ENCODE data around the gene AATF.

AATF gene

DNA sequence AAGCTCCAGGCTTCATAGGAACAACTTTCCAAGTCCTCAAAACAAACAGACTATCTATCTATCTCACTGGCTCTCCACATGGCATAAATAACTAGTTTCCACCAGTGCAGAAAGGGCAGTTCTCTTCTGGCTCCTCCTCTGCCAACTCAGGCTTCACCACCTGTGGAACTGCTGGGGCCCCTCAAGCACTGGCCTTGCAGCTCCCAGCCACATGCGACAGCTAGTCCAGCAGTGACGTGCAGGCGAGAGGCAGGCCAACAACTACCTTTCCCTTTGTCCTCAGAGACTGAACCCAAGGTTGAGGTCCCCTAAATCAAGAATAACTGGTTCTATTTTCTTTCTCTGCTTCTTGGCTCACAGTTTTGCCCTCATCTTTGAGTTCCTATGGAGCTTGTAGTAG lies 137.6 kb downstream of the AATF start:
- Histone ChIP-seq H3K79me2 (ENCODE audit: insufficient read depth, low read length) (no peaks in the 10 kb centered on the region), H3F3A (ENCODE audit: insufficient read depth, low read length) (no peaks in the 10 kb centered on the region), H3K4me1 (ENCODE audit: insufficient read depth, low read length, severe bottlenecking) (peaks cover 3% of the 10 kb centered on the region), H3K9me3 (ENCODE audit: low read length) (no peaks in the 10 kb centered on the region), H3K27me3 (ENCODE audit: insufficient read depth, low read length) (no peaks in the 10 kb centered on the region), H3K4me2 (ENCODE audit: low read length) (no peak overlapping the region), H3K9ac (ENCODE audit: low read length) (no peak overlapping the region), H3K4me3 (ENCODE audit: low read depth, low read length, poor library complexity, severe bottlenecking) (no peak overlapping the region), H3K36me3 (ENCODE audit: insufficient read depth, low read length) (peaks cover 71% of the 10 kb centered on the region), H3K27ac (ENCODE audit: low read depth, low read length, poor library complexity, severe bottlenecking) (no peak overlapping the region), H2AFZ (ENCODE audit: low read length) (no peak overlapping the region), H3K9me2 (ENCODE audit: low read depth, low read length) (no peaks in the 10 kb centered on the region), H4K20me1 (ENCODE audit: insufficient read depth, low read length) (no peaks in the 10 kb centered on the region)
- TF ChIP-seq CTCF (IDR thresholded peaks at IDR 0.05; ENCODE audit: low read length) (no peak), EZH2 (IDR thresholded peaks at IDR 0.05; ENCODE audit: borderline replicate concordance, low read length) (no peak)

DNA sequence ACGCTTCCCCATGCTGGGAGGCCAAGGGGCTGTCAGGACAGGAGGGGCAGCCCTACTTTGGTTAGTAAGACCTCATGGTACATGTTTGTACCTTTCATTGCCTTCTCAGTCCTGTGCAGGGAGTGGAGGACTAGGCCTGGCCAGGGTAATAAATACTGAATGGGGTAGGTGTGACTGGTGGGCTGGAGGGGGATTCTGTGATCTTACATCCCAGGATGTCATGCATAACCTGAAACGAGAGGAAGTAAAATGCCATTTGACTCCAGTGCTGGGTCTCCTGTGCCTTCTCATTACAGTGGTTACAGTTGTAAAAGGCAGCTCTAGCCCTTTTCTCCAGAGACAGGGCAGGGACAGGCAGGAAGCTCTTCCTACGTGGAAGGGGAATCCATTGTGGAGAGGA lies 138.2 kb downstream of the AATF start:
- Histone ChIP-seq H3F3A (ENCODE audit: insufficient read depth, low read length) (no peaks in the 10 kb centered on the region), H3K9me3 (ENCODE audit: low read length) (no peaks in the 10 kb centered on the region), H2AFZ (ENCODE audit: low read length) (no peak overlapping the region), H4K20me1 (ENCODE audit: insufficient read depth, low read length) (no peaks in the 10 kb centered on the region), H3K9me2 (ENCODE audit: low read depth, low read length) (no peaks in the 10 kb centered on the region), H3K36me3 (ENCODE audit: insufficient read depth, low read length) (peaks cover 74% of the 10 kb centered on the region), H3K27ac (ENCODE audit: low read depth, low read length, poor library complexity, severe bottlenecking) (no peak overlapping the region), H3K79me2 (ENCODE audit: insufficient read depth, low read length) (no peaks in the 10 kb centered on the region), H3K4me3 (ENCODE audit: low read depth, low read length, poor library complexity, severe bottlenecking) (no peak overlapping the region), H3K4me2 (ENCODE audit: low read length) (no peak overlapping the region), H3K4me1 (ENCODE audit: insufficient read depth, low read length, severe bottlenecking) (peaks cover 3% of the 10 kb centered on the region), H3K27me3 (ENCODE audit: insufficient read depth, low read length) (no peaks in the 10 kb centered on the region), H3K9ac (ENCODE audit: low read length) (no peak overlapping the region)
- TF ChIP-seq EZH2 (IDR thresholded peaks at IDR 0.05; ENCODE audit: borderline replicate concordance, low read length) (no peak), CTCF (IDR thresholded peaks at IDR 0.05; ENCODE audit: low read length) (no peak)

- Histone ChIP-seq H2AFZ (ENCODE audit: low read length) (no peak overlapping the region), H3K27me3 (ENCODE audit: insufficient read depth, low read length) (no peaks in the 10 kb centered on the region), H3K9ac (ENCODE audit: low read length) (no peak overlapping the region), H3K27ac (ENCODE audit: low read depth, low read length, poor library complexity, severe bottlenecking) (no peak overlapping the region), H3F3A (ENCODE audit: insufficient read depth, low read length) (no peaks in the 10 kb centered on the region), H3K36me3 (ENCODE audit: insufficient read depth, low read length) (peaks cover 81% of the 10 kb centered on the region), H3K79me2 (ENCODE audit: insufficient read depth, low read length) (no peaks in the 10 kb centered on the region), H3K4me1 (ENCODE audit: insufficient read depth, low read length, severe bottlenecking) (peaks cover 3% of the 10 kb centered on the region), H3K4me3 (ENCODE audit: low read depth, low read length, poor library complexity, severe bottlenecking) (no peak overlapping the region), H3K9me3 (ENCODE audit: low read length) (no peaks in the 10 kb centered on the region), H3K9me2 (ENCODE audit: low read depth, low read length) (no peaks in the 10 kb centered on the region), H3K4me2 (ENCODE audit: low read length) (no peak overlapping the region), H4K20me1 (ENCODE audit: insufficient read depth, low read length) (no peaks in the 10 kb centered on the region)
- TF ChIP-seq EZH2 (IDR thresholded peaks at IDR 0.05; ENCODE audit: borderline replicate concordance, low read length): no peak
Measured at GRCh38 chr17:37087683-37088082, 138.9 kb downstream of the AATF start.

DNA sequence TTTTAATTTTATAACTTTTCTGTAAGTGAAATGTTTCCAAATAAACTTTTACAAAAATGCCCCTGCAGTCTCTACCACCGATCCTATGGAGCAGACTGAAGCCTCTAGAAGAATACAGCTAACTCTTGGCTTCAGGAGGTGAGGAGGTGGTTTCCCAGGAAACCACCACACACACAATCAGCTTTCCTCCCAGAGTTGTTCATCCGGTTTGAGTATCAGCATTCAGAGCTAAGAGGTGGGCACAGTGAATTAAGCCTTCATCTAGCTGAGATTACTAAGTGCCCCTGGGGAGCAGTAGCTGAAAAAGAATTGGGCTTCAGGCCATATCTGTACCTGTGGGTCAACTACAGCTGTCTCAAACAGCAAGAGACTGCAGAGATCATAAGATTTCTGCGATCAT lies 139.7 kb downstream of the AATF start:
- Histone ChIP-seq H3K4me2 (ENCODE audit: low read length) (no peak overlapping the region), H4K20me1 (ENCODE audit: insufficient read depth, low read length) (no peaks in the 10 kb centered on the region), H3K9ac (ENCODE audit: low read length) (no peak overlapping the region), H3K79me2 (ENCODE audit: insufficient read depth, low read length) (no peaks in the 10 kb centered on the region), H3K27me3 (ENCODE audit: insufficient read depth, low read length) (no peaks in the 10 kb centered on the region), H3K36me3 (ENCODE audit: insufficient read depth, low read length) (peaks cover 89% of the 10 kb centered on the region), H3K4me1 (ENCODE audit: insufficient read depth, low read length, severe bottlenecking) (peaks cover 3% of the 10 kb centered on the region), H3F3A (ENCODE audit: insufficient read depth, low read length) (no peaks in the 10 kb centered on the region), H2AFZ (ENCODE audit: low read length) (no peak overlapping the region), H3K9me3 (ENCODE audit: low read length) (no peaks in the 10 kb centered on the region), H3K9me2 (ENCODE audit: low read depth, low read length) (no peaks in the 10 kb centered on the region), H3K27ac (ENCODE audit: low read depth, low read length, poor library complexity, severe bottlenecking) (no peak overlapping the region), H3K4me3 (ENCODE audit: low read depth, low read length, poor library complexity, severe bottlenecking) (no peak overlapping the region)
- TF ChIP-seq CTCF (IDR thresholded peaks at IDR 0.05; ENCODE audit: low read length) (no peak), EZH2 (IDR thresholded peaks at IDR 0.05; ENCODE audit: borderline replicate concordance, low read length) (no peak)
